B cell (primary cell): ENCODE results near the gene LONRF2. TPM values are rescaled to one million over a fixed set of nuclear protein-coding genes. Genes with fewer than 3 reads are reported as not detected.

Experiments used
- ATAC-seq: fragments of 200-7000 bp; cut with Tn5 transposase; one replicate; pipeline ENCODE4 v1.10.0; 2021; ENCODE audit warnings: low read depth, mild to moderate bottlenecking, moderate number of reproducible peaks, moderate library complexity
- CTCF ChIA-PET: fragments of 350-600 bp; sonication (Branson Sonifier 250); formaldehyde crosslinking; loops from one replicate; lab custom pipeline; 2021; ENCODE audit warnings: antibody characterized with exemption, inconsistent platforms; lab: Charles Lee
- POLR2A ChIA-PET: fragments of 350-600 bp; sonication (Branson Sonifier 250); formaldehyde crosslinking; loops from one replicate; lab custom pipeline; 2021; ENCODE audit warnings: antibody characterized with exemption; lab: Charles Lee
- DNase-seq: peaks from one replicate; pipeline ENCODE4 v3.0.0; 2013
- H2AFZ ChIP-seq: 2 replicates; pipeline ENCODE4 v1.6.1; 2012; ENCODE audit warnings: mild to moderate bottlenecking, low read depth, low read length; ENCODE audit not compliant: insufficient read depth, poor library complexity, severe bottlenecking
- H3K27ac ChIP-seq, 2 donors: 1 replicate in 1 of 2; 2 replicates in 1 of 2; pipeline ENCODE4 v1.5.1; 2012 to 2013; ENCODE audit warnings: low read length in 2 of 2, mild to moderate bottlenecking in 2 of 2, moderate library complexity in 1 of 2
- H3K27me3 ChIP-seq, 4 experiments: fragments of 200-600 bp in 1 of 4; sonication (generic) in 1 of 4; replicated peaks in 1 of 4; 1 replicate in 2 of 4; 2 replicates in 2 of 4; pipeline versions ENCODE4 v1.6.1 to v1.7.0; 2013 to 2016; ENCODE audit warnings: low read length in 3 of 4, mild to moderate bottlenecking in 2 of 4, mixed read lengths in 1 of 4, moderate library complexity in 1 of 4; ENCODE audit not compliant: insufficient read depth in 4 of 4, control insufficient read depth in 3 of 4; ENCODE audit errors: control extremely low read depth in 1 of 4
- H3K36me3 ChIP-seq, 2 experiments: replicated peaks in 1 of 2; 1 replicate in 1 of 2; 2 replicates in 1 of 2; pipeline versions ENCODE4 v1.6.1 to v1.7.1; 2013; ENCODE audit warnings: low read length in 1 of 2; ENCODE audit not compliant: insufficient read depth in 2 of 2, control insufficient read depth in 1 of 2; ENCODE audit errors: control extremely low read depth in 1 of 2, extremely low read depth in 1 of 2
- H3K4me1 ChIP-seq, 2 donors: fragments of 200-600 bp in 1 of 2; sonication (generic) in 1 of 2; 1 replicate in 1 of 2; 2 replicates in 1 of 2; pipeline versions ENCODE4 v1.5.1 to v1.6.1; 2013 to 2017; ENCODE audit warnings: low read length in 2 of 2; ENCODE audit not compliant: control insufficient read depth in 2 of 2, insufficient read depth in 2 of 2
- H3K4me2 ChIP-seq: replicated peaks from 2 replicates; pipeline ENCODE3; 2012; ENCODE audit warnings: mild to moderate bottlenecking, low read depth, low read length; ENCODE audit not compliant: poor library complexity, severe bottlenecking
- H3K4me3 ChIP-seq, 5 experiments: fragments of 200-600 bp in 1 of 5; sonication (generic) in 1 of 5; 1 replicate in 3 of 5; 2 replicates in 2 of 5; pipeline versions ENCODE4 v1.5.1 to v1.7.0; 2011 to 2016; ENCODE audit warnings: low read length in 4 of 5, mild to moderate bottlenecking in 4 of 5, low read depth in 2 of 5, control low read depth in 1 of 5, moderate library complexity in 1 of 5; ENCODE audit not compliant: insufficient read depth in 1 of 5; ENCODE audit errors: control extremely low read depth in 1 of 5, extremely low read depth in 1 of 5
- H3K79me2 ChIP-seq: fragments of 200-600 bp; sonication (generic); one replicate; pipeline ENCODE4 v1.6.0; 2016; ENCODE audit warnings: low read length; ENCODE audit not compliant: control insufficient read depth, insufficient read depth
- H3K9ac ChIP-seq: fragments of 200-600 bp; sonication (generic); 2 replicates; pipeline ENCODE4 v1.6.1; 2017; ENCODE audit warnings: mild to moderate bottlenecking, low read length, moderate library complexity
- H3K9me3 ChIP-seq, 3 donors: one replicate each; pipeline versions ENCODE4 v1.6.1 to v1.7.1; 2013; ENCODE audit warnings: low read length in 2 of 3; ENCODE audit not compliant: control insufficient read depth in 2 of 3, insufficient read depth in 1 of 3; ENCODE audit errors: control extremely low read depth in 1 of 3
- H4K20me1 ChIP-seq: 2 replicates; pipeline ENCODE4 v1.6.0; 2012; ENCODE audit warnings: mild to moderate bottlenecking, low read length; ENCODE audit not compliant: insufficient read depth, control insufficient read depth, poor library complexity, severe bottlenecking
- H3K27ac Mint-ChIP-seq: one replicate; pipeline ENCODE4 v1.8.0; 2021; ENCODE audit warnings: mixed read lengths
- H3K27me3 Mint-ChIP-seq: one replicate; pipeline ENCODE4 v1.8.0; 2021; ENCODE audit warnings: mixed read lengths
- H3K4me1 Mint-ChIP-seq: one replicate; pipeline ENCODE4 v1.8.0; 2021; ENCODE audit warnings: mixed read lengths
- H3K4me3 Mint-ChIP-seq: one replicate; pipeline ENCODE4 v1.8.0; 2021; ENCODE audit warnings: mixed read lengths
- H3K9me3 Mint-ChIP-seq: one replicate; pipeline ENCODE4 v1.8.0; 2022; ENCODE audit warnings: mixed read lengths; ENCODE audit not compliant: insufficient read depth
- CTCF ChIP-seq: fragments of 200-600 bp; IDR thresholded peaks from one replicate; pipeline ENCODE4 v1.8.0; 2022; ENCODE audit warnings: antibody characterized with exemption, mild to moderate bottlenecking
- EZH2 ChIP-seq: IDR thresholded peaks from 2 replicates; pipeline ENCODE4 v1.6.1; 2012; ENCODE audit warnings: borderline replicate concordance, low read depth, mild to moderate bottlenecking, moderate library complexity, low read length; ENCODE audit not compliant: insufficient read depth, poor library complexity, severe bottlenecking
- WGBS: methylation state at CpG from one replicate; pipeline ENCODE4 v1.1.5; 2013; ENCODE audit warnings: missing lambda C conversion rate; ENCODE audit not compliant: insufficient coverage; 5-methylcytosine and 5-hydroxymethylcytosine counted together
- intact Hi-C: fragments of 100-400 bp; cut with micrococcal nuclease; formaldehyde crosslinking; loops from one replicate; pipeline ENCODE4 v1.10.0; 2022
- polyA plus RNA-seq: library from polyadenylated mRNA; depleted of rRNA; stranded (reverse); fragments of >200 nt; gene quantifications from 2 replicates; pipeline ENCODE4 v1.2.3, GENCODE V29; 2012
- total RNA-seq, 2 donors: library from RNA; stranded (reverse); fragments of 120-200 nt in 1 of 2; gene quantifications; 1 replicate in 1 of 2; 2 replicates in 1 of 2; pipeline versions ENCODE4 v1.2.3 to v1.2.4, GENCODE V29; 2013 to 2022

Gene LONRF2
- total and polyA plus RNA-seq, 2 donors (not counting 1 experiment from before 2014, with no cell fraction given): 0.32 TPM; not detected in 1

GRCh38 chr2:100238471-100238870 is 83.8 kb downstream of the LONRF2 start:
- Histone ChIP-seq H3K9ac (no peak overlapping the region), H3K27ac (no peak overlapping the region), H3K9me3 (peaks cover 0 to 7% (median 0%) of the 10 kb centered on the region in 3 donors), H3K4me1 (peaks cover 63 to 68% of the 10 kb centered on the region in 2 donors), H2AFZ (no peak overlapping the region), H3K27me3 (peaks cover 0 to 2% (median 0%) of the 10 kb centered on the region in 4 experiments), H3K4me2 (no peak overlapping the region), H4K20me1 (peaks cover 4% of the 10 kb centered on the region), H3K79me2 (peaks cover 47% of the 10 kb centered on the region), H3K36me3 (no peaks in the 10 kb centered on the region), H3K4me3 (no peak overlapping the region)
- WGBS: 97% methylated on average over 6 of the region's 8 CpGs
- no peak for DNase-seq
- H3K4me1 Mint-ChIP-seq: peaks cover 70% of the 10 kb centered on the region
- no peaks in the 10 kb centered on the region for H3K9me3 Mint-ChIP-seq
- intact Hi-C loops: no loop called here
- POLR2A ChIA-PET: no interaction called here
- CTCF ChIA-PET: interaction anchor here (1.6 kb wide), 1 partner anchor 143 kb away, joined by 3 read pairs; no protein-coding TSS in a partner anchor
- H3K27ac Mint-ChIP-seq: no peak overlapping the region
- H3K27me3 Mint-ChIP-seq: peaks cover 11% of the 10 kb centered on the region
- H3K4me3 Mint-ChIP-seq: no peak overlapping the region
- TF ChIP-seq CTCF (no peak), EZH2 (no peak)
- ATAC-seq: no peak

- no peak for TF ChIP-seq EZH2
- TF ChIP-seq CTCF: no peak
- H3K27ac Mint-ChIP-seq: no peak overlapping the region
- WGBS: no CpG with 5 or more reads among the region's 8 CpGs
- Histone ChIP-seq H3K4me1 (peaks cover 63 to 67% of the 10 kb centered on the region in 2 donors), H3K27ac (no peak overlapping the region), H3K9ac (no peak overlapping the region), H2AFZ (no peak overlapping the region), H3K79me2 (peaks cover 40% of the 10 kb centered on the region), H4K20me1 (peaks cover 4% of the 10 kb centered on the region), H3K4me3 (no peak overlapping the region), H3K9me3 (peaks cover 0 to 5% (median 0%) of the 10 kb centered on the region in 3 donors), H3K27me3 (peaks cover 0 to 2% (median 0%) of the 10 kb centered on the region in 4 experiments), H3K36me3 (no peaks in the 10 kb centered on the region), H3K4me2 (no peak overlapping the region)
- POLR2A ChIA-PET: no interaction called here
- intact Hi-C loops: no loop called here
- DNase-seq: no peak
- CTCF ChIA-PET: interaction anchor here (0.8 to 4.1 kb wide), 4 partner anchors 10 to 143 kb away, joined by 3 to 38 read pairs (median 18); no protein-coding TSS in a partner anchor
- peaks cover 67% of the 10 kb centered on the region for H3K4me1 Mint-ChIP-seq
- H3K27me3 Mint-ChIP-seq: peaks cover 11% of the 10 kb centered on the region
- ATAC-seq: no peak
- no peaks in the 10 kb centered on the region for H3K9me3 Mint-ChIP-seq
- H3K4me3 Mint-ChIP-seq: no peak overlapping the region
These were observed 84.5 kb downstream of the LONRF2 start for GRCh38 chr2:100237770-100238169.
